Endothelial cell (in vitro differentiated cells): ENCODE results near the gene CCDC47. TPM values are rescaled to one million over a fixed set of nuclear protein-coding genes. Genes with fewer than 3 reads are reported as not detected.
"Not testable (repeated sequence)": the region's sequence is repeated elsewhere in the genome, so short reads cannot be mapped to it uniquely, and the experiment has no call there.

Experiments used
- DNase-seq: peaks from one replicate; pipeline ENCODE4 v3.0.0; 2021; ENCODE audit warnings: low spot score
- H3K27ac Mint-ChIP-seq: one replicate; pipeline ENCODE4 v1.8.0; 2021; ENCODE audit warnings: mixed read lengths, inconsistent platforms; ENCODE audit not compliant: unreplicated experiment
- H3K27me3 Mint-ChIP-seq: one replicate; pipeline ENCODE4 v1.8.0; 2021; ENCODE audit warnings: mild to moderate bottlenecking, moderate library complexity, mixed read lengths, inconsistent platforms; ENCODE audit not compliant: unreplicated experiment
- H3K36me3 Mint-ChIP-seq: one replicate; pipeline ENCODE4 v1.8.0; 2021; ENCODE audit warnings: mild to moderate bottlenecking, low read depth, mixed read lengths, inconsistent platforms; ENCODE audit not compliant: unreplicated experiment
- H3K4me1 Mint-ChIP-seq: one replicate; pipeline ENCODE4 v1.8.0; 2021; ENCODE audit warnings: mild to moderate bottlenecking, mixed read lengths, inconsistent platforms; ENCODE audit not compliant: unreplicated experiment
- H3K4me3 Mint-ChIP-seq: one replicate; pipeline ENCODE4 v1.8.0; 2021; ENCODE audit warnings: mild to moderate bottlenecking, mixed read lengths, inconsistent platforms; ENCODE audit not compliant: unreplicated experiment
- H3K9me3 Mint-ChIP-seq: one replicate; pipeline ENCODE4 v1.8.0; 2021; ENCODE audit warnings: mixed read lengths, inconsistent platforms; ENCODE audit not compliant: unreplicated experiment
- CTCF ChIP-seq: fragments of 200-600 bp; sonication (generic); IDR thresholded peaks from one replicate; pipeline ENCODE4 v1.5.0; 2021; ENCODE audit warnings: antibody characterized with exemption; ENCODE audit not compliant: unreplicated experiment
- total RNA-seq: library from RNA; stranded (reverse); fragmentation: NEBNext Ultra II Directional; extraction: Animal tissue kit (Norgen Biotek cat#: 25700); gene quantifications from one replicate; pipeline ENCODE4 v1.2.1, GENCODE V29; 2021; ENCODE audit not compliant: unreplicated experiment

CCDC47 gene
- total RNA-seq, 1 donor from 2014 or later = 58.0 TPM

DNA sequence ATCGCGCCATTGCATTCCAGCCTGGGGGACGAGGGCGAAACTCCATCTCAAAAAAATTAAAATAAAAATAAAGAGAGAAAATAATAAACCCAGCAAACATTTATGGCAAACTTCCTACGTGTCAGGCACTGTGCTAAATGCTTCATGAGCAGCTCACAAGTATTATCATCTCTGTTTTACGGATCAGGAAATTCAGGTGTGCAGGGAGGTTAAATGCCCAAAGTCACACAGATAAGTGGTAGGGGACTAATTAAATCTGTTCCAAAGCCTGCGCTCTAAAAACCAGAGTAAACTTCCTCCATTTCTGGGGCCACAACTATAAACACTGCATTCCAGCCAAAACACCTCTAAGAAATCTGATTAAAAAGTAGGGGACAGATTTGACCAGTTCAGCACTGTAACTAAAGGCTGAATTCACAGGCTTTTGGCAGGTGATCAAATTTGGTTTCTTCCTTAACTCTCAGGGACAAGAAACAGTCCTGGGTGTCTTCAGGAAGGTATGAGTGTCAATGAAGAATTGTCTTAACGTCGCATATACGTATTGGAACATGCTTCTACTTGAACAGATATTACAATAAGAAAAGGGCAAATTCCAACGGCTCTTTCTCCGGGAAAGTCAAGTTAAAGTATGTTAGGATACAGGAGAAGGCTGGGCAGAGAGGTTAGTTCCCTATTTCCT lies 32.8 kb downstream of the CCDC47 start:
- peaks cover 1% of the 10 kb centered on the region for H3K27me3 Mint-ChIP-seq
- peaks cover 14% of the 10 kb centered on the region for H3K4me1 Mint-ChIP-seq
- no peak for DNase-seq
- H3K4me3 Mint-ChIP-seq = peak overlapping the region; percentile 97
- H3K9me3 Mint-ChIP-seq = no peaks in the 10 kb centered on the region
- H3K27ac Mint-ChIP-seq = peak overlapping the region; percentile 73
- TF ChIP-seq CTCF = no peak
- H3K36me3 Mint-ChIP-seq = peaks cover 7% of the 10 kb centered on the region

GRCh38 chr17:63735691-63736090 lies 37.7 kb downstream of the CCDC47 start:
- H3K9me3 Mint-ChIP-seq = no peaks in the 10 kb centered on the region
- no peaks in the 10 kb centered on the region for H3K27me3 Mint-ChIP-seq
- no peaks in the 10 kb centered on the region for H3K36me3 Mint-ChIP-seq
- no peak for DNase-seq
- H3K27ac Mint-ChIP-seq = no peak overlapping the region
- H3K4me3 Mint-ChIP-seq = peak overlapping the region; percentile 1
- TF ChIP-seq CTCF = no peak
- H3K4me1 Mint-ChIP-seq = peaks cover 7% of the 10 kb centered on the region

- Mint-ChIP-seq H3K9me3 (no peaks in the 10 kb centered on the region), H3K36me3 (peaks cover 10% of the 10 kb centered on the region), H3K4me3 (no peak overlapping the region), H3K27ac (no peak overlapping the region), H3K4me1 (peaks cover 5% of the 10 kb centered on the region), H3K27me3 (no peaks in the 10 kb centered on the region)
- TF ChIP-seq CTCF = no peak
- DNase-seq = no peak
These were observed 51.0 kb downstream of the CCDC47 start for GRCh38 chr17:63722403-63722802.

DNA sequence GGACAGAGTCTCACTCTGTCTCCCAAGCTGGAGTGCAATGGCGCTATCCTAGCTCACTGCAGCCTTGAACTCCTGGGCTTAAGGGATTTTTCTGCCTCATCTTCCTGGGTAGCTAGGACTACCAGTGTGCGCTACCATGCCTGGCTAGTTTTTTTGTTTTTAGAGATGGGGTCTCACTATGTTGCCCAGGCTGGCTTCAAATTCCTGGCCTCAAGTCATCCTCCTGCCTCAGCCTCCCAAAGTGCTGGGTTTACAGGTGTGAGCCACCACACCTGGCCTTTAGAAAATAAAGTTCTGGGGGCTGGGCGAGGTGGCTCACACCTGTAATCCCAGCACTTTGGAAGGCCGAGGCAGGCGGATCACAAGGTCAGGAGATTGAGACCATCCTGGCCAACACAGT lies 53.2 kb downstream of the CCDC47 start:
- not testable (repeated sequence) for H3K4me3 Mint-ChIP-seq, H3K9me3 Mint-ChIP-seq, H3K36me3 Mint-ChIP-seq, H3K27me3 Mint-ChIP-seq, DNase-seq, H3K27ac Mint-ChIP-seq
- H3K4me1 Mint-ChIP-seq = peaks cover 17% of the 10 kb centered on the region

GRCh38 chr17:63718988-63719387 lies 54.4 kb downstream of the CCDC47 start:
- no peak for DNase-seq
- no peaks in the 10 kb centered on the region for H3K9me3 Mint-ChIP-seq
- no peak overlapping the region for H3K4me3 Mint-ChIP-seq
- no peak overlapping the region for H3K27ac Mint-ChIP-seq
- TF ChIP-seq CTCF = no peak
- peaks cover 17% of the 10 kb centered on the region for H3K4me1 Mint-ChIP-seq
- H3K27me3 Mint-ChIP-seq = peaks cover under 1% of the 10 kb centered on the region
- peaks cover 4% of the 10 kb centered on the region for H3K36me3 Mint-ChIP-seq
